H1 (cell line): Measurements from ENCODE around the gene CRB2. TPM values are rescaled to one million over a fixed set of nuclear protein-coding genes. Genes with fewer than 3 reads are reported as not detected.

Source experiments
- CTCF ChIA-PET: fragments of 300-600 bp; sonication (Branson Sonifier 250); formaldehyde crosslinking; loops from one replicate; lab custom pipeline; 2021; ENCODE audit not compliant: partially characterized antibody; lab: Charles Lee
- POLR2A ChIA-PET: fragments of 300-600 bp; sonication (Branson Sonifier 250); formaldehyde crosslinking; loops from one replicate; lab custom pipeline; 2021; ENCODE audit warnings: inconsistent platforms; ENCODE audit not compliant: partially characterized antibody; lab: Charles Lee
- DNase-seq, 2 experiments: peaks; one replicate each; pipeline versions ENCODE4 v3.0.0 to v3.0.0-alpha.2; 2010 to 2022; ENCODE audit warnings: low spot score in 2 of 2, low read depth in 1 of 2, mixed read lengths in 1 of 2
- FAIRE-seq: peaks from 2 replicates; lab custom pipeline; 2011; peaks lifted over from hg19 to GRCh38; lab: Jason Lieb, UNC
- H2AFZ ChIP-seq: 2 replicates; pipeline ENCODE4 v1.8.1; 2012; ENCODE audit warnings: low read length, inconsistent platforms
- H2AK5ac ChIP-seq: 2 replicates; pipeline ENCODE4 v1.6.1; 2013; ENCODE audit warnings: low read depth, low read length
- H2BK120ac ChIP-seq: replicated peaks from 2 replicates; pipeline ENCODE3; 2013; ENCODE audit warnings: low read depth, low read length, inconsistent platforms
- H2BK12ac ChIP-seq: 2 replicates; pipeline ENCODE4 v1.6.1; 2013; ENCODE audit warnings: low read depth, low read length
- H2BK15ac ChIP-seq: 2 replicates; pipeline ENCODE4 v1.6.1; 2013; ENCODE audit warnings: low read length
- H2BK20ac ChIP-seq: 2 replicates; pipeline ENCODE4 v1.6.1; 2013; ENCODE audit warnings: low read length
- H2BK5ac ChIP-seq: 2 replicates; pipeline ENCODE4 v1.6.1; 2013; ENCODE audit warnings: low read depth, low read length
- H3K14ac ChIP-seq: 2 replicates; pipeline ENCODE4 v1.6.1; 2013; ENCODE audit warnings: inconsistent platforms; ENCODE audit not compliant: insufficient read length
- H3K18ac ChIP-seq: 2 replicates; pipeline ENCODE4 v1.6.1; 2013; ENCODE audit warnings: low read length; ENCODE audit errors: extremely low read depth
- H3K23ac ChIP-seq: 2 replicates; pipeline ENCODE4 v1.6.1; 2013; ENCODE audit warnings: inconsistent platforms; ENCODE audit not compliant: insufficient read length
- H3K23me2 ChIP-seq: 2 replicates; pipeline ENCODE4 v1.6.1; 2013; ENCODE audit warnings: low read depth, low read length
- H3K27ac ChIP-seq: 2 replicates; pipeline ENCODE4 v1.6.1; 2011; ENCODE audit warnings: low read depth, low read length, inconsistent platforms
- H3K27me3 ChIP-seq, 4 experiments: replicated peaks in 1 of 4; 1 replicate in 1 of 4; 2 replicates in 3 of 4; pipeline versions ENCODE4 v1.6.1 to v1.8.1; 2011 to 2013; ENCODE audit warnings: low read length in 3 of 4, mild to moderate bottlenecking in 3 of 4, inconsistent platforms in 2 of 4, mixed read lengths in 2 of 4, moderate library complexity in 1 of 4; ENCODE audit not compliant: control insufficient read depth in 3 of 4, insufficient read depth in 3 of 4; ENCODE audit errors: extremely low read depth in 1 of 4
- H3K36me3 ChIP-seq, 4 experiments: 2 replicates each; pipeline versions ENCODE4 v1.6.1 to v1.8.1; 2011 to 2013; ENCODE audit warnings: mild to moderate bottlenecking in 4 of 4, low read length in 3 of 4, moderate library complexity in 2 of 4, control low read depth in 1 of 4, inconsistent platforms in 1 of 4; ENCODE audit not compliant: insufficient read depth in 4 of 4, control insufficient read depth in 2 of 4
- H3K4ac ChIP-seq: replicated peaks from 2 replicates; pipeline ENCODE3; 2013; ENCODE audit warnings: low read length, low read depth, mixed read lengths, inconsistent platforms; ENCODE audit not compliant: insufficient read length
- H3K4me1 ChIP-seq, 4 experiments: replicated peaks in 1 of 4; 1 replicate in 1 of 4; 2 replicates in 3 of 4; pipeline versions ENCODE4 v1.6.1 to v1.8.1; 2011 to 2013; ENCODE audit warnings: low read length in 3 of 4, inconsistent platforms in 2 of 4, mixed read lengths in 1 of 4; ENCODE audit not compliant: insufficient read depth in 4 of 4, control insufficient read depth in 3 of 4
- H3K4me2 ChIP-seq, 2 experiments: 2 replicates each; pipeline versions ENCODE4 v1.6.1 to v1.8.1; 2011 to 2013; ENCODE audit warnings: low read depth in 2 of 2, low read length in 2 of 2, control low read depth in 1 of 2, inconsistent platforms in 1 of 2, mild to moderate bottlenecking in 1 of 2; ENCODE audit not compliant: insufficient read depth in 1 of 2
- H3K4me3 ChIP-seq, 4 experiments: fragments of 200-600, 300-600 bp in 1 of 4; sonication (generic), shearing (Covaris generic), sonication (Bioruptor Twin) in 1 of 4; 2 replicates each; pipeline versions ENCODE4 v1.5.1 to v1.8.1; 2011 to 2016; ENCODE audit warnings: low read length in 4 of 4, low read depth in 3 of 4, control low read depth in 2 of 4, inconsistent platforms in 2 of 4, mild to moderate bottlenecking in 2 of 4, mixed read lengths in 1 of 4, moderate library complexity in 1 of 4; ENCODE audit not compliant: insufficient read depth in 2 of 4; ENCODE audit errors: extremely low read depth in 1 of 4
- H3K56ac ChIP-seq: replicated peaks from 2 replicates; pipeline ENCODE3; 2013; ENCODE audit warnings: low read depth, mild to moderate bottlenecking, mixed read lengths, low read length, inconsistent platforms; ENCODE audit not compliant: insufficient read length
- H3K79me1 ChIP-seq: 2 replicates; pipeline ENCODE4 v1.6.1; 2013; ENCODE audit warnings: low read depth, low read length, control low read depth
- H3K79me2 ChIP-seq, 2 experiments: 2 replicates each; pipeline versions ENCODE4 v1.6.1 to v1.8.1; 2012 to 2013; ENCODE audit warnings: low read length in 2 of 2, mild to moderate bottlenecking in 2 of 2, inconsistent platforms in 1 of 2; ENCODE audit not compliant: insufficient read depth in 2 of 2, control insufficient read depth in 1 of 2
- H3K9ac ChIP-seq, 4 experiments: replicated peaks in 1 of 4; 1 replicate in 1 of 4; 2 replicates in 3 of 4; pipeline versions ENCODE4 v1.6.1 to v1.8.1; 2011 to 2013; ENCODE audit warnings: low read depth in 3 of 4, low read length in 3 of 4, control low read depth in 2 of 4, mild to moderate bottlenecking in 2 of 4, moderate library complexity in 2 of 4, inconsistent platforms in 1 of 4; ENCODE audit errors: extremely low read depth in 1 of 4
- H3K9me3 ChIP-seq, 2 experiments: 2 replicates each; pipeline versions ENCODE4 v1.6.1 to v1.8.1; 2012 to 2013; ENCODE audit warnings: mild to moderate bottlenecking in 2 of 2, moderate library complexity in 2 of 2, control low read depth in 1 of 2, inconsistent platforms in 1 of 2, low read depth in 1 of 2, low read length in 1 of 2, mixed read lengths in 1 of 2; ENCODE audit not compliant: insufficient read depth in 2 of 2
- H4K20me1 ChIP-seq, 2 experiments: replicated peaks in 1 of 2; 2 replicates each; pipeline versions ENCODE3 to v1.8.1; 2011 to 2013; ENCODE audit warnings: inconsistent platforms in 2 of 2, low read length in 2 of 2, mild to moderate bottlenecking in 1 of 2; ENCODE audit not compliant: insufficient read depth in 2 of 2, control insufficient read depth in 1 of 2
- H4K5ac ChIP-seq: 2 replicates; pipeline ENCODE4 v1.6.1; 2013; ENCODE audit warnings: low read length, low read depth, mixed read lengths, inconsistent platforms; ENCODE audit not compliant: insufficient read length
- H4K8ac ChIP-seq: 2 replicates; pipeline ENCODE4 v1.8.0; 2013; ENCODE audit warnings: mild to moderate bottlenecking, moderate library complexity, low read length, inconsistent platforms; ENCODE audit not compliant: insufficient read depth; ENCODE audit errors: extremely low read depth
- H4K91ac ChIP-seq: replicated peaks from 2 replicates; pipeline ENCODE3; 2013; ENCODE audit warnings: low read length, mixed read lengths, inconsistent platforms; ENCODE audit not compliant: insufficient read length
- ASH2L ChIP-seq: fragments of 200-600, 300-600 bp; sonication (generic); IDR thresholded peaks from one replicate; pipeline ENCODE4 v1.7.1; 2017; ENCODE audit warnings: low read length
- BACH1 ChIP-seq: IDR thresholded peaks from 2 replicates; pipeline ENCODE4 v1.6.1; 2012; ENCODE audit warnings: low read length, improper control_type of control experiment
- BRCA1 ChIP-seq: IDR thresholded peaks from 2 replicates; pipeline ENCODE4 v1.6.1; 2012; ENCODE audit warnings: low read depth, low read length, improper control_type of control experiment
- EGR1 ChIP-seq: IDR thresholded peaks from 2 replicates; pipeline ENCODE4 v1.6.1; 2011; ENCODE audit warnings: low read depth, low read length, borderline replicate concordance
- EZH2 ChIP-seq: fragments of 200-600 bp; sonication (generic); IDR thresholded peaks from 2 replicates; pipeline ENCODE4 v1.7.1; 2012; ENCODE audit warnings: low read depth, mild to moderate bottlenecking, moderate library complexity, low read length, inconsistent platforms; ENCODE audit not compliant: severe bottlenecking
- KDM4A ChIP-seq: IDR thresholded peaks from one replicate; pipeline ENCODE4 v1.7.1; 2012; ENCODE audit warnings: low read depth, mild to moderate bottlenecking, moderate library complexity, low read length, inconsistent platforms; ENCODE audit not compliant: severe bottlenecking
- PHF8 ChIP-seq: fragments of 200-600 bp; sonication (generic); conservative IDR thresholded peaks from 2 replicates; pipeline ENCODE4 v1.7.1; 2012; ENCODE audit warnings: low read depth, mild to moderate bottlenecking, inconsistent platforms, low read length, moderate library complexity
- POLR2A ChIP-seq, 2 experiments: IDR thresholded peaks; 1 replicate in 1 of 2; 2 replicates in 1 of 2; pipeline ENCODE4 v1.6.1; 2011; ENCODE audit warnings: low read depth in 2 of 2, low read length in 2 of 2, mild to moderate bottlenecking in 2 of 2; ENCODE audit errors: control extremely low read depth in 1 of 2
- RAD21 ChIP-seq, 2 experiments: IDR thresholded peaks in 1 of 2; conservative IDR thresholded peaks in 1 of 2; 2 replicates each; pipeline ENCODE4 v1.6.1; 2011; ENCODE audit warnings: low read depth in 2 of 2, low read length in 2 of 2, improper control_type of control experiment in 1 of 2, inconsistent platforms in 1 of 2, mild to moderate bottlenecking in 1 of 2, moderate library complexity in 1 of 2
- RNF2 ChIP-seq: fragments of 200-900, 300-1000 bp; sonication (generic); IDR thresholded peaks from 2 replicates; pipeline ENCODE4 v1.7.1; 2016; ENCODE audit warnings: borderline replicate concordance, low read depth, mild to moderate bottlenecking, antibody characterized with exemption, low read length; ENCODE audit not compliant: poor library complexity, severe bottlenecking; ENCODE audit errors: missing control alignments
- SP2 ChIP-seq: IDR thresholded peaks from 2 replicates; pipeline ENCODE4 v1.6.1; 2012; ENCODE audit warnings: mild to moderate bottlenecking, low read length, inconsistent platforms
- WGBS, 2 experiments: shearing (Covaris generic) in 1 of 2; methylation state at CpG; one replicate each; pipeline versions ENCODE4 v1.1.6 to v1.1.7; 2013 to 2015; ENCODE audit warnings: low lambda C conversion rate in 2 of 2, mixed read lengths in 2 of 2, inconsistent platforms in 1 of 2, low coverage in 1 of 2, missing lambda C conversion rate in 1 of 2; ENCODE audit not compliant: insufficient replicate concordance in 2 of 2, insufficient coverage in 1 of 2, insufficient read length in 1 of 2; ENCODE audit errors: extremely low coverage in 1 of 2, missing lambda C conversion rate in 1 of 2; 5-methylcytosine and 5-hydroxymethylcytosine counted together
- polyA plus RNA-seq, 7 experiments: library from polyadenylated mRNA; depleted of rRNA in 3 of 7; stranded (reverse) in 5 of 7; unstranded in 2 of 7; fragments of >200 nt in 5 of 7; fragments of 200-250 nt in 2 of 7; gene quantifications; 1 replicate in 5 of 7; 2 replicates in 1 of 7; 4 replicates in 1 of 7; pipeline versions ENCODE4 v1.2.1 to v1.2.3, GENCODE V29; 2011 to 2013; ENCODE audit warnings: missing spikeins in 2 of 7, mixed read lengths in 2 of 7
- total RNA-seq: library from RNA; stranded (reverse); fragmentation: NEBNext Ultra II Directional; extraction: Animal tissue kit (Norgen Biotek cat#: 25700); gene quantifications from 2 replicates; pipeline ENCODE4 v1.2.1, GENCODE V29; 2021

CRB2 gene
- total and polyA plus RNA-seq, 2 of the 8 experiments (the other 6 are each of a cell fraction or from before 2014, with no cell fraction given), result 4.0 to 8.4 TPM

- DNase-seq, result no peak
- FAIRE-seq, result no peak
- Histone ChIP-seq H3K56ac (no peak overlapping the region), H3K14ac (no peak overlapping the region), H2BK20ac (no peak overlapping the region), H3K27me3 (peaks cover 0 to 24% (median 14%) of the 10 kb centered on the region in 4 experiments; a peak in 5 of 7 replicates), H3K18ac (no peak overlapping the region), H2AK5ac (0 out of 2 replicates have a peak overlapping the region, but pooled peaks have one; percentile 39), H4K91ac (no peak overlapping the region), H3K23ac (no peak overlapping the region), H3K9me3 (no peaks in the 10 kb centered on the region), H2BK12ac (no peak overlapping the region), H3K4me2 (no peak overlapping the region), H3K36me3 (no peaks in the 10 kb centered on the region; a peak in 4 of 8 replicates), H2BK15ac (no peak overlapping the region), H4K20me1 (peaks cover 8% of the 10 kb centered on the region in 2 experiments), H3K23me2 (0 out of 2 replicates have a peak, but pooled peaks cover 3% of the 10 kb centered on the region), H3K4me1 (peaks cover 0 to 15% (median 8%) of the 10 kb centered on the region in 4 experiments; a peak in 6 of 7 replicates), H3K79me2 (no peaks in the 10 kb centered on the region), H2BK5ac (no peak overlapping the region), H3K79me1 (no peaks in the 10 kb centered on the region), H3K4ac (no peak overlapping the region), H4K5ac (no peak overlapping the region), H3K9ac (no peak overlapping the region), H3K27ac (no peak overlapping the region), H3K4me3 (no peak overlapping the region), H2BK120ac (no peak overlapping the region), H4K8ac (peak overlapping the region; percentile 57; the same call in 1 of the 2 replicates), H2AFZ (no peak overlapping the region)
- ChIA-PET POLR2A (interaction anchor here (3.9 kb wide), 1 partner anchor 17 kb away, joined by 19 read pairs; no protein-coding TSS in a partner anchor), CTCF (interaction anchor here (0.7 to 29.0 kb wide), 4 partner anchors 9 to 263 kb away, joined by 3 to 668 read pairs (median 16); partner anchors contain the start of gene CRB2)
- WGBS, 2 experiments, result 87% methylated on average over 21 of the region's 21 CpGs; no CpG with 5 or more reads in 1 of the 2 experiments
- TF ChIP-seq ASH2L, result no peak
- TF ChIP-seq POLR2A (IDR thresholded peaks at IDR 0.05; ENCODE audit: control extremely low read depth in 1 of 2, low read depth in 2 of 2, low read length in 2 of 2), result no peak
- no peak for TF ChIP-seq PHF8
- TF ChIP-seq RNF2, result no peak
- TF ChIP-seq SP2, result no peak
- TF ChIP-seq EZH2, result no peak
- TF ChIP-seq RAD21 (IDR thresholded peaks at IDR 0.05 in 1 of 2, conservative IDR thresholded peaks at IDR 0.05 in 1 of 2; ENCODE audit: low read depth in 2 of 2, low read length in 2 of 2), result no peak
- TF ChIP-seq BRCA1, result no peak
- no peak for TF ChIP-seq BACH1
- TF ChIP-seq KDM4A, result no peak
- no peak for TF ChIP-seq EGR1
Measured at GRCh38 chr9:123377211-123377971, 21.4 kb downstream of the CRB2 start.
